Astrocyte (in vitro differentiated cells and primary cell): ENCODE data around the gene CDCP1.

Source experiments
- CTCF ChIP-seq: IDR thresholded peaks from 2 replicates; pipeline ENCODE4 v1.5.1; 2011; ENCODE audit warnings: low read depth, mild to moderate bottlenecking, inconsistent platforms, low read length, moderate library complexity; ENCODE audit not compliant: insufficient read depth
- EZH2 ChIP-seq: IDR thresholded peaks from 2 replicates; pipeline ENCODE4 v1.6.1; 2012; ENCODE audit warnings: mild to moderate bottlenecking, low read length, inconsistent platforms; ENCODE audit not compliant: insufficient read depth

- TF ChIP-seq CTCF (no peak), EZH2 (no peak)
These were observed 57.4 kb downstream of the CDCP1 start for GRCh38 chr3:45088543-45089358.
